Head of caudate nucleus (tissue), 42 donors: ENCODE results near the gene SAPCD2.
"Not testable (repeated sequence)": the region's sequence is repeated elsewhere in the genome, so short reads cannot be mapped to it uniquely, and the experiment has no call there.

Experiments used
- DNase-seq, 42 donors: peaks; one replicate each; pipeline versions ENCODE4 v3.0.0 to v3.0.0-alpha.2; 2020 to 2021; ENCODE audit warnings: mixed read lengths in 7 of 42
- intact Hi-C: fragments of 100-400 bp; cut with DNase I; formaldehyde crosslinking; loops from one replicate; pipeline ENCODE4 v1.15.0; 2022

The SAPCD2 gene

GRCh38 chr9:137041124-137041523, 29.2 kb downstream of the SAPCD2 start:
- intact Hi-C loops: no loop called here
- no peak for DNase-seq

- DNase-seq: no peak
- intact Hi-C loops: no loop called here
Observed at GRCh38 chr9:137040568-137040967, 29.8 kb downstream of the SAPCD2 start.

DNA sequence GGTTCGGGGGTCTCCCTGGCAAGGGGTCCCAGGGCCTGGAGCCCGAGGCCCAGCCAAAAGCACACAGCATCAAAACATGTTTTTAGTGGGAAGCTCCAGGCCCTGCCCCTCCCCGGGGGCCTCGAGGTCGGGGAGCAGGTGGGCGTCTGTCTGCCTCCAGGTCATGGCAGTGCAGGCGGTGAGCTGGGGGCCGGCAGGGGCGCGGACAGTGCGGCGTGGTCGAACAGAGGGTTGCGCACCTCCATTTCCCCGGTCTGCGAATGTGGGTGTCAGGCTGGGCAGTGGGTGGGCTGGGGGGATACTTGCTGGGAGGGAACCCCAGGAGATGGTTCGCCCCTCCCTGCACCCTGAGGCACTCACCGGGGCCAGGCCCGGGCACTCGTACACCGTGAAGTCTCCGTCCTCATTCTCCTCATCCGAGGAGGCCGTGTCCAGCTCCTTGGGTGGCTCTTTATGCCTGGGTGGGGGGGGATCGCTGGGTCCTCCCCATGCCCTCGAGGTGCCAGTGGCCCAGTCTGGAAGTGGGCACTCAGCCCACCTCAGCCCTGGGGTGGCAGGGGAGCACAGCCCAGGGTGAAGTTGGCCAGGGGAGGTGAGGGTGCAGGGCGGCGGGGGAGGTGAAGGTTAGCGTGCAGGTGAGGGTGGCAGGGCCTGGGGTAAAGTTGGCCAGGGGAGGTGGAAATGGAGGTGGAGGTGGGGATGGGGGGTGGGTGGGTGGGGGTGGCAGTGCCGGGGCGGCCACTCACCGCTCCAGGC, 30.6 kb downstream of the SAPCD2 start:
- intact Hi-C loops: loop anchor here (5.0 kb wide), 2 partner anchors 87 to 252 kb away; partner anchors contain the start of gene LCN12
- no peak for DNase-seq

DNA sequence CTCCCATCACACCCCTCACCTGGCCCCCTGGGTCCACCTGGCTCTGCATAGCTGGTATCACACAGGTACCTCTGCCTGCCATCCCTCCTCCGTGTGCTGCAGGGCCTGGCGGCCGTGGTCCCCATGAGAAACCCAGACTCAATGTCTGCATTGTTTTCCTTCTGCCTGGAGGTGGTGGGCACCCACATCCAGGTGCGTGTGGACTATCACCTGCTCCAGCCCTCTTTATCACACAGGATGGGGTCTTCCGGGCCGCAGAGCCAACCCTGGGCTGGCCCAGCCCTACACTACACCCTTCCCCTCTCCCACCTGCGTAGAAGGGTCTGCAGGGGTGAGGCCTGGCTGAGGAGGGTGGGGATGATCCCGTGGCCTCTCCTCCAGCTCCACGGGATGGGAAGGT, 31.4 kb downstream of the SAPCD2 start:
- intact Hi-C loops: loop anchor here (5.0 kb wide), 2 partner anchors 87 to 252 kb away; partner anchors contain the start of gene LCN12
- no peak for DNase-seq

- DNase-seq: no peak
- intact Hi-C loops: loop anchor here (5.0 kb wide), 2 partner anchors 85 to 250 kb away; partner anchors contain the start of gene LCN12
Observed at GRCh38 chr9:137037483-137037882, 32.9 kb downstream of the SAPCD2 start.

DNA sequence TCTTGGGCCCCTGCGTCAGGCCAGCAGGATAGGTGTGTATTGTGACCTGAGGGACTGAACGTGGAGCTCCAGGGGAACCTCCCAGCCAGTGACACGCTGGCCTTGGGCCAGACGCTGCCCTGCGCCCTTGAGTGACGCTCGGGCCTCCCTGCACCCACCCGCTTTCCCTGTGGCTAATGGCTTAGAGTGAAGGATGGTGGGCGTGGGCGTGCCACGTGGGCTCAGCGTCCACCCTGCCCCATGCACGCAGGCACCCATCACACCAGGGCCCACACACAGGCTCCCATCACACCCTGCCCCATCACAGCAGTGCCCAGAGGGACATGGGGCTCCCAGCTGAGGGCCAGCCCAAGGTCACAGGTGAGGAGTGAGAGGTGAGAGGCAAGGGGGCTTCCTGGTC, 33.3 kb downstream of the SAPCD2 start:
- no peak for DNase-seq
- intact Hi-C loops: loop anchor here (5.0 kb wide), 2 partner anchors 85 to 250 kb away; partner anchors contain the start of gene LCN12

GRCh38 chr9:137035937-137036336, 34.4 kb downstream of the SAPCD2 start:
- no peak for DNase-seq
- intact Hi-C loops: loop anchor here (5.0 kb wide), 2 partner anchors 84 to 249 kb away; partner anchors contain the start of gene LCN12

GRCh38 chr9:137035507-137035834, 34.9 kb downstream of the SAPCD2 start:
- intact Hi-C loops: loop anchor here (5.0 kb wide), 2 partner anchors 83 to 248 kb away; partner anchors contain the start of gene LCN12
- no peak for DNase-seq

DNA sequence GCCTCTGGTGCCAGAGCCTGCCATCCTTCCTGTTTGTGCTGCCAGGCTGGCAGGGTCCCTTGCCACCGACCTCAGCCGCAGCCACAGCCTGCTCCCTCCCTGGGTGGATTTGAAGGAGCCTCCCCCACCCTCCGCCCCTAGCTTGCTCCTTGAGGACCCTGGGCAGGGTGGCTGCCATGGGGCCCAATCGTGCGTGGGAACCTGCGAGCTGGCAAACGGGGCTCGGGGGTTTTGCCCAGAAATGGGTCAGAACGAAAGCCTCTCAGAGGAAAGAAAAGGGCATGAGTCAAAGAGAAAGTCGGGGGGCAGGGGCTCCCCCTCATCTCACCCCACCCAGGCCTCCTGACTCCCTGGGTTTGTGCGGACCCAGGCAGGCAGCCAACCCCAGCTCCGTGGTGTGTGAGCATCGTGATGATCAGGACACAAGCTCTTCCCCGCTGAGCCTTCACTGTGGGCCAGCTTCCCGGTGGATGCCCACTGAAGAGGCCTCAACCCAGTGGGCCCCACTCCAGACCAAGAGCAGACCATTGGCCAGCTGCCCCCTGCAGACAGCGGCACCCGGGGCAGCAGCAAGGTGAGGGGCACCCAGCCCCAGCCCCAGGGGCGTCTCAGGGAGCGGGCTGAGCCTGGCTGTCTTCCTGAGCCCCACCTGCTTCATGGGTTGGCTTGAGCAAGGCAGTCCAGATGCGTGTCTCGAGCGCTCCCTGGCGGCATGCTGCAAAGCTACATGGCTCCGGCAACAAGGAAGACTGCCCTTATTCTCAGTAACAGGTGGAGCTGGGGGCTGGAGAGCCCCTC, 35.4 kb downstream of the SAPCD2 start:
- DNase-seq: peak; percentile 81 to 95 (median 90)
- intact Hi-C loops: loop anchor here (5.0 kb wide), 2 partner anchors 83 to 248 kb away; partner anchors contain the start of gene LCN12

- DNase-seq: no peak
- intact Hi-C loops: no loop called here
Observed at GRCh38 chr9:137034039-137034708, 36.2 kb downstream of the SAPCD2 start.

DNA sequence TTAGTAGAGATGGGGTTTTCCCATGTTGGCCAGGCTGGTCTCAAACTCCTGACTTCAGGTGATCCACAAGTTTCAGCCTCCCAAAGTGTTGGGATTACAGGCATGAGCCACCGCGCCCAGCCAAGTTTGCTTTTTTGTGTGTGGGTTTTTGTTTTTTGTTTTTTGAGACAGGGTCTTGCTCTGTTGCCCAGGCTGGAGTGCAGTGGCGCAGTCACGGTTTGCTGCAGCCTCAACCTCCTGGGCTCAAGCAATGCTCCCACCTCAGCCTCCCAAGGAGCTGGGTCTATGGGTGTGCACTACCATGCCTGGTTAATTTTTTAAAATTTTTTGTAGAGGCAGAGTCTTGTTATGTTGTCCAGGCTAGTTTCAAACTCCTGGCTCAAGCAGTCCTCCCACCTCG, 36.9 kb downstream of the SAPCD2 start:
- DNase-seq, intact Hi-C loops: not testable (repeated sequence)

DNA sequence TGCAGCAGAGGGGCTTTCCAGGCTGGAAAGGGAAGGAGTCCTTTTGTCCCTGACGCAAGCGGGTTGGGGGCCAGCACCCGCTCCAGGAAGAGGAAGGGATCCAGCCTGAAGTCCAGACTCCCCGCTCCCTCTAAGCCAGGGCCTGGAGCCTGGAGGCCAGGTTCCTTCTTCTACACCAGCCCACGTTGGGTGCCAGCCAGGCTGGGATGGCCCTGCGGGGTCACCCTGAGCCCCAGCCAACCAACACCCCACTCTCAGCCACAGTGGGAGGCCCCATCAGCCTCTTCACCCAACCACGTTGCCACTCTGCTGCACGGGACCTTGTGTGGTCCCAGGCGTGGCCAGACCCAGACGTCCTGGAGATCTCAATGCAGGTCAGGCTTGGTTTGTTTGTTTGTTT, 37.5 kb downstream of the SAPCD2 start:
- no peak for DNase-seq
- intact Hi-C loops: no loop called here

DNA sequence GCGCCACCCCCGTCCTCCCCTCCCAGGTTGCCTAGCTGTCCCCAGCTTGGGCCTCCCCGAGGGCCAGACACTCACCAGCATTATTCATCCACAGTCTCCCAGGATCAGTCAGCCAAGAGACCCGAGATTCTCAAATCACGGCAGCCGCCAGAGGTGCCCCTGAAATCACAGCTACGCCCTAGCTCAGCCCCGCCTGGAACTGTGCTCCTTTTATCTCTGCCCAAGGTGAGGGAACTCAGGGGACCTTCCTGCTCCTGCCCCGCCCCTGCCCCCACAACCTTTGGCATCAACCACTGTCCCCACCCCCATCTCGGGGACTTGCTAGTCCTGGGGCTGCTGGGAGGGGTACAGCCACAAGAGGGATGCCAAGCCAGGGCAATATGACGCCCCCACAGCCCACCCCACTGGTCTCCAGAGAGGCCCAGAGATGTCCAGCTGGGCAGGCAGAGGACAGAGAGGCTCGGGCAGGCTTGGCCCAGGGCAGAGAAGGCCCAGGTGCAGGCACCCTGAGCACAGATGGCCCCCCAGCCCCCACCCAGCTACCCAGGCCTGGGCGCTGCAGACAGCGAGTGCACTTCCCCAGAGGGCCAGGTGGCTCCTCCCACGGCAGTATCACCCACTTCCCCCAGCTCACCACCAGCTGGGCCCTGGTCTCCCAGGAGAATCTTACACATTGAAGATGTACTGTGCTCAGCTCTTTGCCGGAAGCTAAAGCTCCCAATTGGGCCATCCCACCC, 38.3 kb downstream of the SAPCD2 start, which contains the start of gene FUT7:
Gene FUT7 (minus strand): TSS at position 185 of the 737 bp plus-strand sequence. CDS start 97 bp downstream, at position 88.
- DNase-seq: no peak
- intact Hi-C loops: no loop called here

DNA sequence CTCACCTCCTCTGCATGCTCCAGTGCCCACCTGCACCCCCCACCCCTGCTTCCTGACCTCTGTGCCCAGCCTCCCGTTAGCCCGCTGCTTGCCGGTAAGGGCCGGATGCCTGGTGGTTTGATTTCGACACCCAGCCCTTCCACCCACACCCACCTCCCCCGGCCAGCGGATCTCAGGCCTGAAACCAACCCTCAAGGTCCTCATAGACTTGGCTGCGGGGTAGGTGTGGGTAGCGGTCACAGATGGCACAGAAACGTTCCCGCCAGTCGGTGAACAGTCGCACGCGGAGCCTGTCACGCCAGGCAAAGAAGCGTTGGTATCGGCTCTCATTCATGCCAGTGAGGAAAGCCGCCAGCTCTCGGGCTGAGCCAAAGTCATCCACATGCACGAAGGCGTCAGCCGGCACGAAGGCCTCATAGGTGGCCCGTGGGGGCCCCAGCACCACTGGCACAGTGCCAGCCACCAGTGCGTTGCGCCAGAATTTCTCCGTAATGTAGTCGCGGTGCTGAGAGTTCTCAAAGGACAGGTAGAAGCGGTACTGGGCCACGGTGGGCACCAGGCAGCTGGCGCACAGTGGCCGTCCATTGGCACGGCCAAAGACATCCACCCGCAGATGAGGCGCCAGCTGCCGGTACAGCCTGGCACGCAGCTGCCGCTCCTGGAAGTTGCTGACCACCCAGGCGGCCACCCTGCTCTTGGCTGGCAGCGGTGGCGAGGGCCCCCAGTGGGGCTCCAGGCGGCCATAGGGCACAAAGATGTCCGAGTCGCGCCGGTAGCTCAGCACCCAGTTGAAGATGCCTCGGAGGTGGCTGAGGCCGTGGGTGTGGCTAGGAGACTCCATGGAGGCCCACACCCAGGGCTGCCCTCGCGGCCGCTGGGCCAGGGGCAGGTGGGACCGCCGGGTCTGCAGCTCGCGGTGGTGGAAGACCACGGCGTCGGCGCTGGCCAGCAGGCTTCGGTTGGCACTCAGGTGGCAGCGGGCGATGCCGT, 39.5 kb downstream of the SAPCD2 start:
- peak in 1 of 42 donors; percentile 42 for DNase-seq
- intact Hi-C loops: no loop called here

GRCh38 chr9:137030006-137030405, 40.4 kb downstream of the SAPCD2 start:
- no peak for DNase-seq
- intact Hi-C loops: no loop called here

DNA sequence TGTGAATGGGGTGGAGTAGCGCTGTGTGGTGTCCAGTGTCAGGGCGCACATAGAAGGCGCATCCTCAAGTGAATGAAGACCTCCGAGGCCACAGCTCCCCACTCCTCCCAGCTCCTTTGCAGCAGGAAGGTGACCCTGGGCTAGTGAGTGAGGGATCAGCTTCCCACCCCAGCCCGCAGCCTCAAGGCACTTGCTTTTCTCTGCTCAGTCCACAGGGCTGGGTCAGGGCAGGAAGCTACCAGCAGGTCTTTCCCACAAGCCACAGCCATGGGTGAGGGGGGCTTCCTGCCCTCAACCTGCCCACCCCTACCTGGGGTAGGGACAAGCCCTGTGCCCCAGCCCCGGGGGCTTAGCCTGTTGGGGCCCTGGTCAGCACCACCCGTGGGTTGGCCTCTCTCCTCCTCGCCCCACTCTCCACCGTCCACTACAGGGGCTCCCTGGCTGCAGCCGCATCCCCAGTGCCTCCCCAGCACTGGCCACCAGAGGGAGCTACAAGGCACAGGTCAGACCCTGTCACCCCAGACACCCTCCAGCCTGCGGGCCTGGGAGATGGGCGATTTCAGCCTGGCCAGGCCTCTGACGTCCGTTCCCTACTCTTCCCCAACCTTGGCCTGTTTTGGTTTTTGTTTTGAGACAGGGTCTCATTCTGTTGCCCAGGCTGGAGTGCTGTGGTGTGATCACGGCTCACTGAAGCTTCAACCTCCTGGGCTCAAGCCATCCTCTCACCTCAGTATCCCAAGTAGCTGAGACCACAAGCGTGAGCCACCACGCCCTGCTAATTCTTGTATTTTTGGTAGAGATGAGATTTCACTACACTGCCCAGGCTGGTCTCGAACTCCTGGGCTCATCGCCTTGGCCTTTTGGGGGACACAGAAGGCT, 41.1 kb downstream of the SAPCD2 start:
- intact Hi-C loops: no loop called here
- peak; percentile 69 to 95 (median 87) for DNase-seq
